A549 (cell line): Measurements from ENCODE around the gene ZNF827.

Experiments used
- CTCF ChIP-seq: fragments of >200 bp; sonication (Bioruptor Twin); formaldehyde crosslinking; IDR thresholded peaks from 3 replicates; pipeline ENCODE4 v1.5.1; 2016
- EHF ChIP-seq: fragments of 250-450 bp; sonication (Bioruptor Pico); IDR thresholded peaks from 2 replicates; pipeline ENCODE4 v1.5.0; 2020; ENCODE audit warnings: mild to moderate bottlenecking
- ELK1 ChIP-seq: fragments of 150-350 bp; IDR thresholded peaks from 2 replicates; pipeline ENCODE4 v1.6.1; 2014; ENCODE audit warnings: low read depth, mild to moderate bottlenecking, low read length
- EP300 ChIP-seq, 2 experiments: fragments of >200 bp; sonication (Bioruptor Twin); formaldehyde crosslinking; IDR thresholded peaks; 2 replicates in 1 of 2; 3 replicates in 1 of 2; pipeline ENCODE4 v1.6.1; 2016 to 2017
- GATA3 ChIP-seq: IDR thresholded peaks from 2 replicates; pipeline ENCODE4 v1.6.1; 2012; ENCODE audit warnings: borderline replicate concordance
- JUNB ChIP-seq: fragments of >200 bp; sonication (Bioruptor Twin); formaldehyde crosslinking; IDR thresholded peaks from 2 replicates; pipeline ENCODE4 v1.6.1; 2016
- MAX ChIP-seq: IDR thresholded peaks from 2 replicates; pipeline ENCODE4 v1.6.1; 2012
- MAZ ChIP-seq: fragments of 150-350 bp; IDR thresholded peaks from 2 replicates; pipeline ENCODE4 v1.6.1; 2014; ENCODE audit warnings: antibody characterized with exemption, low read depth, low read length, borderline replicate concordance
- NPAS2 ChIP-seq: fragments of 250-450 bp; sonication (Bioruptor Pico); IDR thresholded peaks from 2 replicates; pipeline ENCODE4 v1.8.0; 2022; ENCODE audit warnings: mild to moderate bottlenecking, moderate library complexity, borderline replicate concordance
- POLR2A ChIP-seq: IDR thresholded peaks from 2 replicates; pipeline ENCODE4 v1.6.1; 2012; ENCODE audit warnings: mild to moderate bottlenecking, low read length
- RFX5 ChIP-seq: fragments of 450-650 bp; IDR thresholded peaks from 2 replicates; pipeline ENCODE4 v1.7.1; 2014; ENCODE audit warnings: antibody characterized with exemption, mild to moderate bottlenecking, moderate library complexity

GRCh38 chr4:145904413-145905177, 34.0 kb downstream of the ZNF827 start:
- TF ChIP-seq MAX (no peak), ELK1 (no peak), POLR2A (no peak), JUNB (no peak), EP300 (IDR thresholded peaks at IDR 0.05) (no peak), RFX5 (no peak), MAZ (no peak), CTCF (no peak), GATA3 (no peak), NPAS2 (CRISPR knock-in tag) (no peak), EHF (CRISPR knock-in tag) (no peak)
